Common myeloid progenitor, CD34-positive (primary cell): ENCODE results near the gene PTPRU.

Source experiments
- CTCF ChIA-PET: fragments of 350-600 bp; sonication (Branson Sonifier 250); formaldehyde crosslinking; loops from one replicate; lab custom pipeline; 2021; ENCODE audit warnings: antibody characterized with exemption; lab: Charles Lee
- POLR2A ChIA-PET: fragments of 350-600 bp; sonication (Branson Sonifier 250); formaldehyde crosslinking; loops from one replicate; lab custom pipeline; 2021; ENCODE audit warnings: antibody characterized with exemption; lab: Charles Lee
- DNase-seq, 3 donors: peaks; one replicate each; pipeline versions ENCODE4 v3.0.0 to v3.0.0-alpha.2; 2013
- H3K27ac ChIP-seq, 2 experiments: 1 replicate in 1 of 2; 2 replicates in 1 of 2; pipeline ENCODE4 v1.7.0; 2013; ENCODE audit warnings: inconsistent platforms in 2 of 2, low read length in 2 of 2, mild to moderate bottlenecking in 2 of 2, low read depth in 1 of 2, moderate library complexity in 1 of 2; ENCODE audit not compliant: severe bottlenecking in 2 of 2, insufficient read depth in 1 of 2, poor library complexity in 1 of 2
- H3K27me3 ChIP-seq, 5 experiments: replicated peaks in 2 of 5; 1 replicate in 3 of 5; 2 replicates in 2 of 5; pipeline versions ENCODE4 v1.6.1 to v1.7.0; 2013; ENCODE audit warnings: low read length in 4 of 5, mild to moderate bottlenecking in 2 of 5, moderate library complexity in 2 of 5, inconsistent platforms in 1 of 5; ENCODE audit not compliant: insufficient read depth in 5 of 5, control insufficient read depth in 4 of 5
- H3K36me3 ChIP-seq, 4 experiments: 1 replicate in 2 of 4; 2 replicates in 2 of 4; pipeline versions ENCODE4 v1.6.1 to v1.7.0; 2013; ENCODE audit warnings: low read length in 3 of 4, control low read depth in 1 of 4, mild to moderate bottlenecking in 1 of 4; ENCODE audit not compliant: control insufficient read depth in 4 of 4, insufficient read depth in 4 of 4
- H3K4me1 ChIP-seq, 4 experiments: 1 replicate in 3 of 4; 2 replicates in 1 of 4; pipeline versions ENCODE4 v1.6.1 to v1.7.1; 2013; ENCODE audit warnings: low read length in 3 of 4, mild to moderate bottlenecking in 3 of 4, control low read depth in 1 of 4, inconsistent platforms in 1 of 4, moderate library complexity in 1 of 4; ENCODE audit not compliant: control insufficient read depth in 4 of 4, insufficient read depth in 4 of 4; ENCODE audit errors: control extremely low read depth in 1 of 4
- H3K4me3 ChIP-seq, 7 experiments: 1 replicate in 4 of 7; 2 replicates in 3 of 7; pipeline versions ENCODE4 v1.5.1 to v1.7.0; 2013; ENCODE audit warnings: mild to moderate bottlenecking in 7 of 7, low read length in 6 of 7, moderate library complexity in 6 of 7, inconsistent platforms in 2 of 7, low read depth in 2 of 7, control low read depth in 1 of 7; ENCODE audit not compliant: insufficient read depth in 4 of 7, control insufficient read depth in 1 of 7; ENCODE audit errors: extremely low read depth in 1 of 7
- H3K9me3 ChIP-seq, 5 experiments: 1 replicate in 4 of 5; 2 replicates in 1 of 5; pipeline versions ENCODE4 v1.6.1 to v1.7.1; 2013; ENCODE audit warnings: low read length in 4 of 5, mild to moderate bottlenecking in 2 of 5, inconsistent platforms in 1 of 5, low read depth in 1 of 5, moderate library complexity in 1 of 5; ENCODE audit not compliant: control insufficient read depth in 4 of 5, insufficient read depth in 2 of 5; ENCODE audit errors: control extremely low read depth in 1 of 5
- WGBS: methylation state at CpG from one replicate; pipeline ENCODE4 v1.1.5; 2013; ENCODE audit not compliant: insufficient coverage; 5-methylcytosine and 5-hydroxymethylcytosine counted together

The PTPRU gene

DNA sequence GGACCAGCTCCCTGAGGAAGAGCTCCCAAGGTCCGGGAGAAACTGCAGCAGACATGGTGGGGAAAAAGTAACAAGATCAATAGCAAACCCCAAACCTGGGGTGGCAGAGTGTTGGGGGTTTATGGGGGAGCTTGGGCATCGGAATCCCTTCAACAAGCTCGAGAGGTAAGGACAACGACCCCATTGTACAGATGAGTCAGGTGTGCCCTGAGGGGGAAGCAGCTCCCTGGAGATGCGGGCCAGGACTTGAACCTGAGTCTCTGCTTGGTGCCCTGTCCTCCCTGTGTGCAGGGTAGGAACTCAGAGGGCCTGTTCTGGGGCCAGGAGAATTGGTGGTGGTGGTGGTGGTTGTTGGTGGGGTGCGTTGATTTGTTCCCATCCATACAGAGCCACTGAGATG, 125.4 kb downstream of the PTPRU start:
- Histone ChIP-seq H3K27me3 (peaks cover 0 to 28% (median 6%) of the 10 kb centered on the region in 5 experiments), H3K4me1 (no peaks in the 10 kb centered on the region), H3K36me3 (no peaks in the 10 kb centered on the region), H3K9me3 (no peaks in the 10 kb centered on the region), H3K4me3 (no peak overlapping the region), H3K27ac (no peak overlapping the region)
- CTCF ChIA-PET, result no interaction called here
- POLR2A ChIA-PET, result no interaction called here
- 90% methylated on average over 3 of the region's 6 CpGs for WGBS
- no peak for DNase-seq

DNA sequence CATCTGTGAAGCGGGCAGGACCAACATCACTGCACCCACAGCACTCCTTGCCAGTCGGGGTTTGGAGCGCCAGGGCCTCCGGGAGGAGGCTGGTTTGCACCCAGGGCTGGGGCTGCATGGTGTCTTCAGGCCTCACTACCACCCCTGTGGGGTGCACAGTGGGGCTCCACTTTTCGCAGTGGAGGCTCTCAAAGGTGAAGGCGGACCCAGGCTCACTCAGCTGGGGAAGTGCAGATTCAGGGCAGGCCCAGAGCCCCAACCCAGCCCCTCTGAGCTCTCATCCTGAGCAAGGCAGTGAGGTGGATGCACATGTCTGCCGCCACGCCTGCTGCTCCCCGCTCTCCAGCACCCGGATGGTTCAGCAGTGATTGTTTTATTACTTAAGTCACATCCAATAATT, 125.8 kb downstream of the PTPRU start:
- POLR2A ChIA-PET, result interaction anchor here (0.6 kb wide), 1 partner anchor 21 kb away, joined by 3 read pairs; no protein-coding TSS in a partner anchor
- no peaks in the 10 kb centered on the region for H3K4me1 ChIP-seq
- H3K27me3 ChIP-seq, result peaks cover 0 to 26% (median 6%) of the 10 kb centered on the region in 5 experiments
- no peak overlapping the region for H3K27ac ChIP-seq
- DNase-seq, result no peak
- H3K9me3 ChIP-seq, result no peaks in the 10 kb centered on the region
- CTCF ChIA-PET, result no interaction called here
- WGBS, result 95% methylated on average over 8 of the region's 10 CpGs
- no peaks in the 10 kb centered on the region for H3K36me3 ChIP-seq
- H3K4me3 ChIP-seq, result no peak overlapping the region

DNA sequence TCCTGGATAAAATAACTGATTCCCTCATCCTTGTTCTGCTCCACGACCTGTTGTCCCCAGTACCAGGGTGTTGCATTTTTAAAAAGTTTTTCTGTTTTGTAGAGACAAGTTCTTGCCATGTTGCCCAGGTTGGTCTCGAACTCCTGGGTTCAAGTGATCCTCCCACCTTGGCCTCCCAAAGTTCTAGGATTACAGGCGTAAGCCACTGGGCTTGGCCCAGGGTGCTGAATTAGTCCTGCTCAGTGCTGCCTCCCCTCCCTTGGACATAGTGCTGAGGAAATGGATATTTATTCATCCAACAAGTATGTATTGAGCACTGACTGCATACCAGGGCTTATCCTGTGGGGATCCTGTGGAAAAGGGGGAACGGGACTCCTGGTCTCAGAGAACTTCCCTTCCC, 126.4 kb downstream of the PTPRU start:
- Histone ChIP-seq H3K4me1 (no peaks in the 10 kb centered on the region), H3K27me3 (peaks cover 0 to 29% (median 6%) of the 10 kb centered on the region in 5 experiments), H3K27ac (no peak overlapping the region), H3K9me3 (peaks cover 0 to 2% (median 0%) of the 10 kb centered on the region in 5 experiments), H3K36me3 (no peaks in the 10 kb centered on the region), H3K4me3 (no peak overlapping the region)
- WGBS, result 96% methylated on average over 4 of the region's 4 CpGs
- ChIA-PET CTCF (no interaction called here), POLR2A (interaction anchor here (0.6 kb wide), 1 partner anchor 22 kb away, joined by 3 read pairs; no protein-coding TSS in a partner anchor)
- DNase-seq, result no peak

DNA sequence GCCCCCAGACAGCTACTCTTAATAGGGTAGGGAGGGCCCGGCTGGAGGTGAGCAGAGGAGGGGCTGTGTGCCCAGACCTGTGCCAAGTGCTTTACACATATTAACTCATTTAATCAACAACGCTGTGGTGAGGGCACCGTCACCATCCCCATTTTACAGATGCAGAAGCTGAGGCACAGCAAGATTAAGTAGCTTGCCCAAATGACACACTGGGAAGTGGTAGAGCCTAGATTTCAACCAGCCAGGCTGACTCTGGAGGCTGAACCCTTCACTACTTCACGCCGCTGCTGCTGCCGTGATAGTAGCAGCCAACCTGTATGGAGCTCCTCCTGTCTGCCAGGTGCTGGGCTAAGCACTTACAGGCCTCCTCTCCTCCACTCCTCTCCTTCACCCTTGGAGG, 127.2 kb downstream of the PTPRU start:
- no peaks in the 10 kb centered on the region for H3K36me3 ChIP-seq
- H3K27ac ChIP-seq, result no peak overlapping the region
- H3K27me3 ChIP-seq, result peaks cover 0 to 24% (median 6%) of the 10 kb centered on the region in 5 experiments
- ChIA-PET POLR2A (interaction anchor here (0.6 kb wide), 1 partner anchor 10 kb away, joined by 3 read pairs; no protein-coding TSS in a partner anchor), CTCF (no interaction called here)
- H3K9me3 ChIP-seq, result peaks cover 0 to 2% (median 0%) of the 10 kb centered on the region in 5 experiments
- no peaks in the 10 kb centered on the region for H3K4me1 ChIP-seq
- 96% methylated on average over 4 of the region's 6 CpGs for WGBS
- no peak overlapping the region for H3K4me3 ChIP-seq
- DNase-seq, result no peak

DNA sequence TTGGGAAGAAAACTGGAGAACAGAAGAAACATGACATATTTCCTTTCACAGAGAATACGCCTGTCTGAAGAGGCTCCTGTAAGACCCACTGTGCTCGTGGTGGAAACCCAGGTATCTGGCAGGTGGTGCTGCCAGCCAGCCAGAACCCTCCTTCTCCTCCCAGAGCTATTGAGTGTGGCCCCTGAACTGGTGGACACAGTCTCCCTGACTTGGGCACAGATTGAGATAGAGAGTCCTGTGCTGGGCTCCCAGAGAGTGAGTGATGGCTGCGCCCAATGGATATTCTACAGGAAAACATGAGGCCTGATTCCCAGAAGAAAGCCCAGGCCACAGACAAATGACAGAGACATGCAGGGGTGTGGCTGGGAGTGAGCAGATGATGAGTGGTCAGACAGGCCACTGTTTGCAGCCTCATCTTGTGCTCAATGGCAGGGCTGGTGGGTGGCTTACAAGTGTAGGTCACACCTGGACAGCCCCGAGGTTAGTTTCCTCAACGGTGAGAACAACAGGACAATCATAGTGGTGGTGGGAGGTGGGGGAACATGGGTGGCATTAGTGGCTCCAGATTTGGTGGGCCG, 127.9 kb downstream of the PTPRU start:
- H3K36me3 ChIP-seq, result no peaks in the 10 kb centered on the region
- no peak overlapping the region for H3K4me3 ChIP-seq

DNA sequence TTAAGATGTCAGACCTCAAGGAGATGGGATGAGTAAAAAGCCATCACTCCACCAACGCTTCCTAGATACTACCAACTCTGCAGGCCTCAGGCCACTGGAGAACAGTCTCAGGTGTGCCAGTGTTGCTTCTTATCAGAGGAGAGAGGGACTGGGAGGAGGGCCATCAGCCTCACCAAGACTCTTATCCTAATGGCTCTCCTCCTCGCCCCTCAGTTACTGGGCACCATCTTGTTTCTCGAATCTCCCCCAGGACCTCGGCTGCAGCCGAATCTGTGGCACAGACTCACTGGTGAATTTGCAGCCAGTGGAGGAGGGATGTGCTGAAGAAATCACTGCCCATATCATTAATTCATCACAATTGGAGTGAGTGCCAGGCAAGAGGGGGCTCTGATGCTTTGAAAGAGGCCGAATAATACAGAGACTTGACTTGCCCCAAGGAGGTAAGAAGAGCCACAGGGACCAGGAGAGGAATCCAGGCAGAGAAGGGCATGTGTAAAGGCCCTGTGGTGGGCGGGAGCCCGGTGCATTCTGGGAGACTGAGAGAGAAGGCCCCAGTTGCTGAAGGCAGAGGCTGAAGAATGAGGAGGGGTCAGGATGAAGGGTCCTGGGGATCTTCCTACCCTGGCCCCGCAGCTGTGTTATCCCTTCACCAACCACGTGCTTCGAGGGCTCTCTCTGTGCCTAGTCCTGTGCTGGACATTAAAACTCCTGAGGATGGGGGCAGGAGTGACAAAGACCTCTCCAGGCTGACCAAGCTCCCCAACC, 129.8 kb downstream of the PTPRU start:
- Histone ChIP-seq H3K4me3 (no peak overlapping the region), H3K4me1 (no peaks in the 10 kb centered on the region), H3K27ac (no peak overlapping the region), H3K36me3 (no peaks in the 10 kb centered on the region), H3K27me3 (peaks cover 0 to 24% (median 3%) of the 10 kb centered on the region in 5 experiments), H3K9me3 (peaks cover 0 to 2% (median 0%) of the 10 kb centered on the region in 5 experiments)
- CTCF ChIA-PET, result no interaction called here
- 87% methylated on average over 4 of the region's 11 CpGs for WGBS
- no peak for DNase-seq
- POLR2A ChIA-PET, result no interaction called here

More for the DNA sequence above, 127.9 kb downstream of the PTPRU start:
- WGBS, result 95% methylated on average over 6 of the region's 6 CpGs
- Histone ChIP-seq H3K9me3 (peaks cover 0 to 2% (median 0%) of the 10 kb centered on the region in 5 experiments), H3K27me3 (peaks cover 0 to 17% (median 3%) of the 10 kb centered on the region in 5 experiments), H3K4me1 (no peaks in the 10 kb centered on the region), H3K27ac (no peak overlapping the region)
- DNase-seq, result no peak
- ChIA-PET POLR2A (interaction anchor here (0.6 kb wide), 1 partner anchor 9 kb away, joined by 3 read pairs; no protein-coding TSS in a partner anchor), CTCF (no interaction called here)
